GM19455 (cell line): ENCODE results near the gene TNFRSF12A.

Source experiments
- ATAC-seq: cut with Tn5 transposase; IDR thresholded peaks from one replicate; pipeline ENCODE4 v1.9.1; 2021; ENCODE audit not compliant: unreplicated experiment

TNFRSF12A gene

DNA sequence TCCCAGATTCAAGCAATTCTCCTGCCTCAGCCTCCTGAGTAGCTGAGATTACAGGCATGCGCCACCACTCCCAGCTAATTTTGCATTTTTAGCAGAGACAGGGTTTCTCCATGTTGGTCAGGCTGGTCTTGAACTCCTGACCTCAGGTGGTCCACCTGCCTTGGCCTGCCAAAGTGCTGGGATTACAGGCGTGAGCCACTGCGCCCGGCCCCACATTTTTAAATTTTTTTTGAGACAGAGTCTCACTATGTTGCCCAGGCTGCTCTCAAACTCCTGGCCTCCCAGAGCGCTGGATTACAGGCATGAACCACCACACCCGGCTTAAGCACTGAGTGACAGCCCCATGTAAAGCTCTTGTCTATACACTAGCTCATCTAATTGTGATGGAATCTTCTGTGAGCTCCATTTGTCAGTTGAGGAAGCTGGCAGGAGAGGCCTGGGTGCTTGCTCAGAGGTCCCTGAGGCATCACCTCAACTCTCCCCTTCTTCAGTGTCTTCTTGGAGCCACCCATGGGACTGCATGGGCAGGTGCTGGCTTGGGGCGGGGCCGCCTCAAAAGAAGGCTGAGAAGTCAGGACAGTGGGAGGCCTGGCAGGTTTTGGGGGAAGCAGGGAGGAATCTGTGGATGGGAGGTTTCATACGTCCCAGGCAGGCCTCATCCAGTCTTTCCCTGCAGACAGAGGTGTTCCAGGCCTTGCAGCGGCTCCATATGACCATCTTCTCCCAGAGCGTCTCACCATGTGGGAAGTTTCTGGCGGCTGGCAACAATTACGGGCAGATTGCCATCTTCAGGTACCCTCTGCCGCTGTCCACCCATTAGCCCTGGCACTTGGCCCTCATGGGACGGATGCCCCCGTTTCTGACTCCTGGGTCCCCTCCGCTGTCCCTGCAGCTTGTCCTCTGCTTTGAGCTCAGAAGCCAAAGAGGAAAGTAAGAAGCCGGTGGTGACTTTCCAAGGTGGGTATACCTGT, 5.1 kb downstream of the TNFRSF12A start:
- no peak for ATAC-seq

DNA sequence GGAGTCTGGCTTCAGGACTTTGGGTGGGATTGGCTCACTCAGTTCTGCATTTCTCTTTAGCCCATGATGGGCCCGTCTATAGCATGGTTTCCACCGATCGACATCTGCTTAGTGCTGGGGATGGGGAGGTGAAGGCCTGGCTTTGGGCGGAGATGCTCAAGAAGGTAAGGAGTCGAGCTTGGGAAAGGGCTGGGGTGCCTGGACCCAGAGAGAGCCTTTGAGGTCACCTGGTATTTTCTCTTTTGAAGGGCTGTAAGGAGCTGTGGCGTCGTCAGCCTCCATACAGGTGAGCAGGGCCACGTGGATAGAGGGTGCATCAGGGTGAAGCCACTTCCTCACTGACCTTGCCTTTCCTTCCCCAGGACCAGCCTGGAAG, 5.8 kb downstream of the TNFRSF12A start:
- no peak for ATAC-seq

DNA sequence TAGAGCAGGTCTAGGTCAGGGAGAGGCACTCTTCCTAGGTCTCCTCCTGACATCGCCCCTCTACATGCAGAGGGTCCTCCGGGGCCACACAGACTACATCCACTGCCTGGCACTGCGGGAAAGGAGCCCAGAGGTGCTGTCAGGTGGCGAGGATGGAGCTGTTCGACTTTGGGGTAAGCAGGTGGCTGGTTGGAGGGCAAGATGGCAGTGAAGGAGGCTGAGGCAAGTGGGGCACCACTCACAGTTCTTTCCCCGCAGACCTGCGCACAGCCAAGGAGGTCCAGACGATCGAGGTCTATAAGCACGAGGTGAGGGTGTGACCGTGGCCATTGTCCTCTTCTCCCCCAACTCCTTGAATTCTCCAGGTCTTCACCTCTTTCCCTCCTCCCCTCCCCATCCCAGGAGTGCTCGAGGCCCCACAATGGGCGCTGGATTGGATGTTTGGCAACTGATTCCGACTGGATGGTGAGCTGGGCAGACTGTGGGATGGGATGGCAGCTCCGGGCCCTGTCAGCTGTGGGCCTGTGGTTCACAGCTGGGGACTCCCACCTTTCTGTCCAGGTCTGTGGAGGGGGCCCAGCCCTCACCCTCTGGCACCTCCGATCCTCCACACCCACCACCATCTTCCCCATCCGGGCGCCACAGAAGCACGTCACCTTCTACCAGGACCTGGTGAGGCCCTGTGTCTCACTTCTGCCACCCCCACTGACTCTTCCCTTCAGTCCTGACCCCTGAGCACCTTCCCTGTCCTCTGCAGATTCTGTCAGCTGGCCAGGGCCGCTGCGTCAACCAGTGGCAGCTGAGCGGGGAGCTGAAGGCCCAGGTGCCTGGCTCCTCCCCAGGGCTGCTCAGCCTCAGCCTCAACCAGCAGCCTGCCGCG, 6.7 kb downstream of the TNFRSF12A start:
- no peak for ATAC-seq

DNA sequence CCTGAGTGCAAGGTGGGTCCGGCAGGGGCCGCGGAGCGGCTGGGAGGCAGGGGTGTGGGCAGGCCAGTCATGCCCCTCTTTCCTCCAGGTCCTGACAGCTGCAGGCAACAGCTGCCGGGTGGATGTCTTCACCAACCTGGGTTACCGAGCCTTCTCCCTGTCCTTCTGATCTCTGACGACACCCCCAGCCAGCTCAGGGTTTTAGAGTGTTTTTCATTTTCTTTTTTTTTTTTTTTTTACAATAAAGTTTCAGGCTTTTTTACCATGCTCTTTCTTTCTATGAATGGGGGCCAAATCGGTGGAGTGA, 7.3 kb downstream of the TNFRSF12A start:
- ATAC-seq = no peak

DNA sequence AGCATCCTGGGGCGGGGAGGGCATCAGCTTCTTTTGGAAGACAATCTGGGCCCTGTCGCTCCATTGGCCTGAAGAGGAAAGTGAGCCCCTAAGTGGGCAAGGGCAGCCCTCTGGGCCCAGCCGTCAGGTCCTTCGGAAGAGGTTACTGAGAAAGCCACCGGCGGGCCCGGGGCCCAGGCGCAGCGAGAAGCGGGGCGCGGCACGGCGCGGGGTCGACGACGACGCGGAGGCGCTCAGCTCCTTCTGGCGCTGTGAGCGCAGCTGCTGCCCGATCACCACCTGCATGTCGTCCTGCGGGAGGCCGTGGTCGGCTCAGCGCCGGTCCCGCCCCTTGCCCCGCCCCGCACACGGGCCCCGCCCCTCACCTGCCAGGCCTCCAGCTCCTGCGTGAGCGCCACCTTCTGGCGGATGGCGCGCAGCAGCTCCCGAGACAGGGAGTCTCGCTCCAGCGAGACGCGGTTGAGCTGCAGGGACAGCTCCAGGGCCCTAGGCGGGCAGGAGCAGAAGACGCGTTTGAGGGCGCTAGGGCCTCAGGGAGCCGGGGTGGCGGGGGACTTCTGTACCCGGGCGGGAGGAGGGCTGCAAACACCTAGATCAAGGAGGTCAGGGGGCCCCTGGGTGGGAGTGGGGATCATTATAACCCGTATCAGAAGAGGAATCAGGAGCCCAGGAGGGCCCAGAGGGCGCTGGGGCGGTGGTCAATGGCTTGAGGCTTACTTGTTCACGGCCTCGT, 8.0 kb downstream of the TNFRSF12A start:
- ATAC-seq = no peak

DNA sequence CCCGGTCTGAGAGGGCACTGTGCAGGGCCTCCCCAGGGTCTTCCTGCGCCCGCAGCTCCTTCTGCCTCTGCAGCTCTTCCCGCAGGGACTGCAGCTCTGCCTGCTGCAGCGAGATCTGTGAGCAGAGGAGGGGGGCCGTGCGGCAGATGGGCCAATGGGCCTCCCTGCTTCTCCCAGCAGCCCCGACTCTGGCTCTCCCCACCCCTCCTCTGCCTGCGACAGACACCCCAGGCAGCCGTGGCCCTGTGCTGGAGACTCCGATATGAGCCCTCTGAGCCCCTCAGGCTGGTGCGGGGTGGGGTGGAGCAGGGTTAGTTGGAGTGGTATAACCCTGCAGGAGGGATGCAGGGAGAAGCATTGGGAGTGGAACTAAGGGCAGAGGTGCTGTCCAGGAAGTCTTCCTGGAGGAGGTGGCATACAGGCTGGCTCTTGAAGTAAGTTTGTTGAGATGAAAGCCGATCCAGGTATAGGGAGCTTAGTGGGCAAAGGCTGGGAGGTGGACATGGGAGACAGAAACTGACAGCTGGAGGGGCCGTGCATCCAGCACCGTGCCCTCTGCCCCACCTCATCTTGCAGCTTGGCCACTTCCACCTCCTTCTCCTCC, 8.7 kb downstream of the TNFRSF12A start:
- ATAC-seq = no peak

DNA sequence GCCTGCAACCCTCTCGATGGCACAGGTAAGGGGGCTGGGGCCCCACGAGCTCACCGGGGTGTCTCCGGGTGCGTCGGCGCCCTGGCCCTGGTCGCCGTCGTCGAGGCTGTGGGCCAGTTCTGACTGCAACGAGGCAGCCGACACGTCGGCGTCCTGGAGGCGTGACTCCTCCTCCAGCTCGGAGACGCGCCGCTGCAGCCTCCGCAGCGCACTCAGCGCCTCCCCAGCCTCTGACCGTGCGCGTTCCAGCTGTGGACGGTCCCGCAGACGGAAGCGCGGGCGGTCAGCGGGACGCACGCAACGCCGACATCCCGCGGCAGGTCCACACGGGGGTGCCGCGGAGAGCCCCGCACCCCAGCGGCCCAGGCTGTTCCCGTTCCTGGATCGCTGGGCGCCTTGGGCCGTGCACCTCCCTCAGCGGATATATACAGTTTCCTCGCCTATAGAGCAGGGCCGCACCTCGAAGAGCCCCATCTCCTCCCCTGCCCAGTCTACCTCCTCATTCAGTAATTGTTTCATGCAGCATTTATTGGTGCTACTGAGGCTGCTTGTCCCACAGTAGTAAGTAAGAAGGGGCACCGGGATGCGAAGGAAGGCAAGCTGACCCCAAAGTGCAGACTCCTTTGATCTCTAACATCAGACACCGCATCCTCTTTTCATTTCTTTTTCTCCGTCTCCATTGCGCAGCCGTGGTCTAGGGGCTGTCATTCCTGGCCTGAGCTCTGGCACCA, 9.5 kb downstream of the TNFRSF12A start:
- no peak for ATAC-seq

DNA sequence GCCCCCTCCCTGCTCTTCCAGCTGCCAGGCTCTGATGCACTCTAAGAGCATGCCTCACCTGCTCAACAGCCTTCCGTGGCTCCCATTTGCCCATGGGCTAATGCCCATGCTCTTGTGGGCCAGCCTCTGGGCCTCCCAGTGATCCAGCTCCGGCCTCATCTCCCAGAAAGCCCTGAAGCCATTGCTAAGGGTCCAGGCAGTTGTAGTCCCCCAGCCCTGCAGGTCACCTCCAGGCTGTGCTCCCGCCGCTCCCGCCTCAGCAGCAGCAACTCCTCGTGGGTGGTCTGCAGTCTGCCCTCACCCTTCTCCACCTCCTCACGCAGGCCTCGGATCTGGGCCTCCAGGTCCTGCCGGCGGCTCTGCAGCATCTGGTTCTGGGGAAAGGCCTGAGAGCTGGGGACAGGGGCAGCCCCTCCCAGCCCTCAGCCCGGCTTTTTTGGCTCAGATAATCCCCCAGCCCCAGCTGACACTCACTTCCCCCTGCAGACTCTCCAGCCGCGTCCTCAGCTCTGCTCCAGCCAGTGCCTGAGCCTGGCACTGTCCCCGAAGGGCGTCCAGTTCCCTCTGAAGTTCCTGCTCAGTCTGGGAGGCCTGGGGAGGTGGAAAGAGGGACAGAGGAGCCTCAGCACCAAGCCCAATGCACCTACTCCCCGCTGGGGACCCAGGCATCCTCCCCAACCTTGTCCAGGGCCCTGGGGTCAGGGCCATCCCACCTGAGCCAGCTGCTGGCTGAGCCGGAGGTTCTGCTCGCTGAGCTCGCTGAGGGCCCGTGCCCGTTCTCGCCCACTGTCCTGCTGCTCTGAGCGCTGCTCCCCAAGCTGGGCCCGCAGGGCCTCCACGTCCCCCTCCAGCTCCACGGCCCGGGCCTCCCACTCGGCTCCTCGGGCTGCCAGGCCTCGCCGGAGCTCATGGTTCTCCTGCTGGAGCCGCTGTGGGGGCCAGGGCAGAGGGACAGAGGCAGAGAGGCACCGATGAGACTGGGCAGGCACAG, 10.3 kb downstream of the TNFRSF12A start:
- no peak for ATAC-seq

DNA sequence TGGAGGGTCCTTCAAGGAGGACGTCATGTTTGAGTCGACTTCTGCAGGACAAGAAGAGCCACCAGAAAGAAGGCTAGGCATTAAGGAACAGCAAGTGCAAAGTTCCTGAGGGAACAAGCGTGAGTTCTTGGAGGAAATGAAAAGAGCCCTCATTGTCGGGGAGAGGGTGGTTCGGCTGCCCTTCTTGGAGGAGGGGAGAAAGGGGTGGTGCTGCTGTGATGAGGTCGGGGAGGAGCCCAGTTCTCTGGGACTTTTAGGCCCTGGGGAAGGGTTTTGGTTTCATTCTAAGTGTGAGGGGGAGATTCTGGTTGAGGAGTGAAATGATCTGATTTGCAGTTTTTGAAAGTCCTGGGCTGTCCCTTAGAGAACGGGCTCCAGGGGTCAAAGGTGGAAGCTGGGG, 12.5 kb downstream of the TNFRSF12A start:
- ATAC-seq = no peak

DNA sequence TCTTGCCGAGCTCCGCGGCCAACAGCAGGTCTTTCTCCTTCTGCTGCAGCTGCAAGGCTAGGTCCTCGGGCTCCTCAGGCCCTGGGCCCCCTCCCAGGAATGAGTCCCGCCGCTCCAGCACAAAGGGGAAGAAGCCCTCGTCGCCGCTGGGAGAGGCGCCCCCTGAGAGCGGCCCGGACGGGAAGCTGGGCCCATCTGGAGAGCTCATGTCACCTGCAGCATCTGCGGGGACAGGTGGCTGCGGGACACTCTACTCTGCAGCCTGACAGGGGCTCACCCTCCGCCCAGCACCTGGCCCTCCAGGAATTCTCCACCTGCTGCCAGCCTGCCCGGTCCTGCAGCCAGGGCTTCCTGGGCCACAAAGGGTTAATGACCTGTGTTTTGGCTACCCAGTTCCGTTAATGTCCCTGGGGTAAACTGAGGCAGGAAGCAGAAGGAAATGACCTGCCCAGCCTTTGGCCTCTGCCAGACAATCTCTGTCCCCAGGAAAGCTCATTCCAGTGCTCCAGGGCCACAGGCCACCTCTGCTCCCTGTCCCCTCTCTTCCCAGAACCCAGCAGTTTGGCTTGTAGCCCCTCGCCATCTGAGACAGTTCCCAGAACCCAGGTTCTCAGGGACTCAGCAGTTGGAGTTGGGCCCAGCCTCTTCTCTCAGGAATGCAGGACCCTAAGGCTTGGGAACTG, 15.3 kb downstream of the TNFRSF12A start:
- ATAC-seq = no peak

DNA sequence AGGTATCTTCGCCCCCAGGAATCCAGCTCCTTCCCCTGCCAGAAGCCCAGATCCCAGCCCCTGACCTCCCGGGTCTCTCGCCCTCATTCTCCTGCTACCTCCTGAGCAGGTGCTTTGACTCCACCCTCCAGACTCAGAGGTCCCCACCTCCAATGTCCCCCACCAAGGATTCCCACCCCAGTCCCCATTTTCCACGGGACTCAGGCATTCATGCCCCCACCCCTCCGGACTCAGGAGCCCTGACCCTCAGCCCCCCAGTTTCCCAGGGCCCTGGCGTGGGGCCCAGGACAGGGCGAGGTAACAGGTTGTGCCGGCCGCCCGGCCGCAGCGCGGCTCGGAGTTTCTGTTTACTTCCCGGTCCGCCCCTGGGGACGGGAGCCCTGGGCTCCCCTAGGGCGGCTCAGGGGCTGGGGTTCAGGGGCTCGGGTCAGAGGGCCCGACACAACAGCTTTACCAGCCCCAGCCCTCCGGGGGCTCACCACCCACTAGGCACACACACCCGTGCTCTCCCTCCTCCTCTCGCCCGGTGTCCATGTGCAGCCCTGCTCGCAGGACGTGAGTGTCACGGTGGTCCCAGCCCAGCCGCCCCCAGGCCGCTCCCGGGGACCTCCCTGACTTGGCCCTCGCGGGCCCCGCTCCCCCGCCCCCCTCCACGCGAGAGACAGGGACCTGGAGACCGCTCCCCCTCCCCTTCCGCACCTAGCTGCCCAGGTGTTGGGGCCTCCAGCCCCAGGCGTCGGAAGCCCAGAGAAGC, 16.0 kb downstream of the TNFRSF12A start:
- no peak for ATAC-seq

DNA sequence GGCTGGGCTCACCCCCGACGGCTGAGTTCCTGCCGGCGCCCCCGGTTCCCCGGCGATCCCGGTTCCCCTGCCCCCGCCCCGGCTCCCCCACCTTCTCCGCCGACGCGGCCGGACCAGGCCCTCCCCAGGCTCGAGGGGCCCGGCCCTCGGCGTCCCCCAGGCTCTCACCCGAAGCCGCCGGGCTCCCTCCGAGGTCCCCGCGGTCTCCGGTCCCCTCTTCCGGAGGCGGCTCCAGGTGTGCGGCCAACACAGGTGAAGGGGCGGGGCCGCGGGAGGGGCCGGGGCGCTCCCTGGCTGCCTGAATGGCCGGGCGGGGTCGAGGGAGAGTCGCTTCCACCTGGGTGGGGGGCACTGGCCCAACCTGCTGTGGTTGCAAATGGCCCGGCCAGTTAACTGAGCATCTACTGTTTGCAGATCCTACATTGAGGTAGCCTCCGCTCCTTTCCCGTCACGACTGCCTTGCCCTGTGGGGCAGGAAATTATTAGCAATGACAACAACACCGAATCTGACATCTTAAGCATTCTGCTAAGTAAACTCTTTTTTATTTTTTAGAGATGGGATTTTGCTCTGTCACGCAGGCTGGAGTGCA, 16.7 kb downstream of the TNFRSF12A start, which contains the start of gene BICDL2:
BICDL2 (minus strand) TSS at position 219 of the 590 bp plus-strand sequence. CDS start 1,448 bp downstream, outside the sequence.
- no peak for ATAC-seq

DNA sequence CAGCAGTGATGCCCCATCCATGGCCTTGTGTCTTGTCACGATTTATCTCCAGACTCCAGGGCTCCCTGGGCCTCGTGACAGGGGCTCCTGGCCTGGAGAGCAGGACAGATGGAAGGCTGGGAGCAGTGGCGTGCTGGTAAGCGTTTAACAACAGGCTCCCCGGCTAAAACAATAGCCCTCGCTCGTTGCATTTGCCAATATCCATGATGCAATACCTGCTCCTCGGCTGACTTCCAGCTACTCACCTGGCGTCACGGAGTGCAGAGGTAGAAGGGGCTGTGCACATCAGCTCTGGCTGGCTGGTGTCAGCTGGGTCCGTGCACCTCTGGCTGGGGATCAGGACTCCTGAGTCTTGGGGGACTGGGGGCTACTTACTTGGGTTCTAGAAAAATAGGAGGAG, 18.1 kb downstream of the TNFRSF12A start:
- ATAC-seq = no peak

DNA sequence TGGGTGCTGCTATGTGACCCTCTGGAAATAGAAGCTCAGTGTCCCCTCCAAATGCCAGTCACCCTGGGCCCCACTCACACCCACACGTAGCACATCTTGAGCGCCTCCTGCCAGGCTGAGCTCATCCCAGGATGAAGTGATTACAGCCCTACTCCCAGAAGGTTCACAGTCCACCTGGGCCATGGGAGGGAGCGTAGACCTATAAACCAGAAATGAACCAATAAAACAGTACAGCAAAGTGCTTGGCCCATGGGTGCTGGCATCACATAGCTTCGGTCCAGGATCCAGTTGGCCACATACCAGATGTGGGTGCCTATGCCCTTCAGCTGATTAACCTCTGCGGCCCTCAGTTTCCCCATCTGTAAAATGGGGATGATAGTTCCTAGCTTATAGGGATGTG, 18.7 kb downstream of the TNFRSF12A start:
- no peak for ATAC-seq

DNA sequence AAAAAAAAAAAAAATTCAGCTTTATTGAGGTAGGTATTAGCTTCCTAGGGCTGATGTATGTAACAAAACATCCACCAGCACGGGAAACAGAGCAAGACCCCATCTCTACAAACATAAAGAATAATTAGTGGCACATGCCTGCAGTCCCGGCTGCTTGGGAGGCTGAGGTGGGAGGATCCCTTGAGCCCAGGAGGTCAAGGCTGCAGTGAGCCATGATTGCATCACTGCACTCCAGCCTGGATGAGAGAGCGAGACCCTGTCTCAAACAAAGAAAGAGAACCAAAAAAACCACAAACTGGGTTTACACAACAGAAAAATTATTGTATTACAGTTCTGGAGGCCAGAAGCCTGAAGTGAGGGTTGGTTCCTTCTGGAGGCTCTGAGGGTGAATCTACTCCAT, 22.2 kb downstream of the TNFRSF12A start:
- ATAC-seq = no peak

DNA sequence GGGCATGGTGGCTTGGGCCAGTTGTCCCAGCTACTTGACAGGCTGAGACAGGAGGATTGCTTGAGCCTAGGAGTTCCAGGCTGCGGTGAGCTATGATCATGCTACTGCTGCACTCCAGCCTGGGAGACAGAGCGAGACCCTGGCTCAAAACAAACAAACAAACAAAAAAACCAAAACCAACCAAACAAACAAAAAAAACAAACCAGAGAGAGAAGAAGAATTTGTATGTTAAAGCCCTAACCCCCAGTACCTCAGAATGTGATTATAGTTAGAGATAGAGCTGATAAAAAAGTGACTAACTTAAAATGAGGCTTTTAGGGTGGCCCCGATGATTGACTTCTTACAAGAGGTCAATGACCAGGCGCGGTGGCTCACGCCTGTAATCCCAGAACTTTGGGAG, 24.5 kb downstream of the TNFRSF12A start:
- ATAC-seq = no peak
